HCT116 (cell line): ENCODE results near the gene NMS. TPM values are rescaled to one million over a fixed set of nuclear protein-coding genes. Genes with fewer than 3 reads are reported as not detected.

ENCODE experiments used
- ATAC-seq: fragments of 200-7000 bp; cut with Tn5 transposase; 2 replicates; pipeline ENCODE4 v1.9.1; 2020; ENCODE audit warnings: mild to moderate bottlenecking, moderate library complexity
- BruUV-seq: library from RNA; stranded (reverse); fragments of 400-500 nt; replicated peaks from 2 replicates; lab custom pipeline; 2021; lab: Mats Ljungman, UMichigan
- CTCF ChIA-PET: fragments of 300-600 bp; sonication (Branson Sonifier 250); formaldehyde crosslinking; loops from one replicate; lab custom pipeline; 2021; ENCODE audit warnings: antibody characterized with exemption; lab: Charles Lee
- POLR2A ChIA-PET: fragments of 300-600, 350-600 bp; sonication (Branson Sonifier 250); formaldehyde crosslinking; loops from one replicate; lab custom pipeline; 2021; ENCODE audit warnings: antibody characterized with exemption; lab: Charles Lee
- RAD21 ChIA-PET, 2 experiments: fragments of 300-600 bp; sonication (Branson Sonifier 250); formaldehyde crosslinking; loops; one replicate each; lab custom pipeline; 2023; ENCODE audit warnings: low total read pairs in 2 of 2; ENCODE audit not compliant: uncharacterized antibody in 2 of 2, unreplicated experiment in 2 of 2, low non-redundant PET in 1 of 2; lab: Charles Lee
- DNase-seq: peaks from one replicate; pipeline ENCODE4 v3.0.0-alpha.2; 2010; ENCODE audit warnings: low read depth, low spot score
- H2AFZ ChIP-seq: fragments of 200-600 bp; shearing (Covaris generic), sonication (generic); 2 replicates; pipeline ENCODE4 v1.6.1; 2017; ENCODE audit warnings: low read depth, mixed run types, mixed read lengths, antibody characterized with exemption, low read length; ENCODE audit not compliant: poor library complexity, severe bottlenecking
- H3K27ac ChIP-seq: 2 replicates; pipeline ENCODE4 v1.5.1; 2012; ENCODE audit warnings: low read depth, low read length
- H3K27me3 ChIP-seq: fragments of 200-600 bp; sonication (generic); 2 replicates; pipeline ENCODE4 v1.6.1; 2016; ENCODE audit warnings: mixed run types, low read length, mixed read lengths; ENCODE audit not compliant: insufficient read depth
- H3K36me3 ChIP-seq, 2 experiments: fragments of 200-500 bp in 1 of 2; fragments of 200-600 bp in 1 of 2; sonication (Bioruptor generic) in 1 of 2; sonication (generic) in 1 of 2; 2 replicates each; pipeline versions ENCODE4 v1.5.1 to v1.6.1; 2014 to 2016; ENCODE audit warnings: low read length in 2 of 2, inconsistent platforms in 1 of 2, mixed read lengths in 1 of 2, mixed run types in 1 of 2; ENCODE audit not compliant: insufficient read depth in 2 of 2, control insufficient read depth in 1 of 2
- H3K4me1 ChIP-seq, 2 experiments: fragments of 200-600 bp in 1 of 2; sonication (generic) in 1 of 2; 2 replicates each; pipeline versions ENCODE4 v1.5.1 to v1.6.1; 2012 to 2017; ENCODE audit warnings: low read length in 2 of 2, inconsistent platforms in 1 of 2, mild to moderate bottlenecking in 1 of 2, mixed read lengths in 1 of 2, mixed run types in 1 of 2, moderate library complexity in 1 of 2; ENCODE audit not compliant: insufficient read depth in 2 of 2, control insufficient read depth in 1 of 2
- H3K4me2 ChIP-seq: fragments of 200-600 bp; sonication (generic); 2 replicates; pipeline ENCODE4 v1.6.1; 2017; ENCODE audit warnings: mixed run types, low read length, mixed read lengths
- H3K4me3 ChIP-seq, 2 experiments: fragments of 200-600 bp in 1 of 2; sonication (generic) in 1 of 2; replicated peaks in 1 of 2; 2 replicates each; pipeline ENCODE4 v1.5.1; 2011 to 2016; ENCODE audit warnings: low read length in 2 of 2, control low read depth in 1 of 2, low read depth in 1 of 2, mild to moderate bottlenecking in 1 of 2, mixed read lengths in 1 of 2, mixed run types in 1 of 2
- H3K79me2 ChIP-seq: fragments of 200-600 bp; sonication (generic); 2 replicates; pipeline ENCODE4 v1.6.1; 2017; ENCODE audit warnings: mild to moderate bottlenecking, mixed run types, low read length, moderate library complexity, mixed read lengths; ENCODE audit not compliant: insufficient read depth
- H3K9ac ChIP-seq: fragments of 200-600 bp; sonication (generic); 2 replicates; pipeline ENCODE4 v1.6.1; 2016; ENCODE audit warnings: low read length, mixed read lengths
- H3K9me2 ChIP-seq: fragments of 200-600 bp; sonication (generic), shearing (Covaris generic); 2 replicates; pipeline ENCODE4 v1.6.1; 2017; ENCODE audit warnings: mixed run types, mild to moderate bottlenecking, moderate library complexity; ENCODE audit not compliant: insufficient read depth
- H3K9me3 ChIP-seq, 2 experiments: fragments of 200-500 bp in 1 of 2; fragments of 200-600 bp in 1 of 2; sonication (Bioruptor generic) in 1 of 2; sonication (generic) in 1 of 2; 2 replicates each; pipeline ENCODE4 v1.6.1; 2014 to 2017; ENCODE audit warnings: low read length in 2 of 2, mixed read lengths in 2 of 2, inconsistent platforms in 1 of 2, low read depth in 1 of 2, mild to moderate bottlenecking in 1 of 2, mixed run types in 1 of 2, moderate library complexity in 1 of 2; ENCODE audit not compliant: control insufficient read depth in 1 of 2, insufficient read depth in 1 of 2
- H4K20me1 ChIP-seq: fragments of 200-600 bp; sonication (generic), shearing (Covaris generic); 2 replicates; pipeline ENCODE4 v1.6.1; 2017; ENCODE audit warnings: mixed run types, mild to moderate bottlenecking, moderate library complexity; ENCODE audit not compliant: insufficient read depth
- ATF3 ChIP-seq: IDR thresholded peaks from 2 replicates; pipeline ENCODE4 v1.6.1; 2012
- POLR2AphosphoS5 ChIP-seq: IDR thresholded peaks from 2 replicates; pipeline ENCODE4 v1.6.1; 2011; ENCODE audit warnings: mild to moderate bottlenecking, low read depth, low read length, moderate library complexity
- RAD21 ChIP-seq: IDR thresholded peaks from 2 replicates; pipeline ENCODE4 v1.6.1; 2012; ENCODE audit warnings: low read depth, mild to moderate bottlenecking
- REST ChIP-seq: IDR thresholded peaks from 2 replicates; pipeline ENCODE4 v1.6.1; 2012; ENCODE audit warnings: low read depth
- SRF ChIP-seq: IDR thresholded peaks from 2 replicates; pipeline ENCODE4 v1.6.1; 2012; ENCODE audit warnings: low read depth
- TCF7L2 ChIP-seq: IDR thresholded peaks from 2 replicates; pipeline ENCODE4 v1.7.0; 2011; ENCODE audit warnings: borderline replicate concordance, inconsistent platforms; ENCODE audit not compliant: insufficient read depth, insufficient read length; ENCODE audit errors: extremely low read depth
- YY1 ChIP-seq: IDR thresholded peaks from 2 replicates; pipeline ENCODE4 v1.6.1; 2011; ENCODE audit warnings: low read length, low read depth, moderate library complexity, mild to moderate bottlenecking; ENCODE audit not compliant: insufficient replicate concordance; ENCODE audit errors: extremely low read depth
- ZFX ChIP-seq: fragments of 450-650 bp; IDR thresholded peaks from 2 replicates; pipeline ENCODE4 v1.6.1; 2017
- intact Hi-C: fragments of 100-400 bp; cut with micrococcal nuclease; formaldehyde crosslinking; loops from 2 replicates; pipeline ENCODE4 v1.10.0; 2022
- total RNA-seq: library from RNA; stranded (reverse); gene quantifications from one replicate; pipeline ENCODE4 v1.2.1, GENCODE V29; 2021; ENCODE audit not compliant: unreplicated experiment

Gene NMS
- total RNA-seq, 1 experiment from 2014 or later, result not detected

- TF ChIP-seq REST (no peak), TCF7L2 (no peak), ATF3 (no peak), ZFX (no peak), POLR2AphosphoS5 (no peak)
These were observed 24.4 kb downstream of the NMS start (continued) for GRCh38 chr2:100494712-100495111.

GRCh38 chr2:100502782-100503181, 32.5 kb downstream of the NMS start:
- Histone ChIP-seq H3K36me3 (no peaks in the 10 kb centered on the region), H3K79me2 (no peaks in the 10 kb centered on the region), H3K27ac (no peak overlapping the region)
- intact Hi-C loops, result no loop called here
- POLR2A ChIA-PET, result no interaction called here
- no peak for DNase-seq
- TF ChIP-seq SRF, result no peak
- TF ChIP-seq YY1, result no peak
- TF ChIP-seq RAD21, result no peak
- TF ChIP-seq, all 23 proteins: peak for 0
- H4K20me1 ChIP-seq, result no peaks in the 10 kb centered on the region
- no peak overlapping the region for H2AFZ ChIP-seq
- H3K4me1 ChIP-seq, result no peaks in the 10 kb centered on the region
- no peak for ATAC-seq
- no TSS peak for BruUV-seq
- RAD21 ChIA-PET, result no interaction called here
- H3K9me2 ChIP-seq, result no peaks in the 10 kb centered on the region
- H3K4me3 ChIP-seq, result no peak overlapping the region
- no peaks in the 10 kb centered on the region; a peak in 1 of 4 replicates for H3K9me3 ChIP-seq
- no peak overlapping the region for H3K9ac ChIP-seq
- no peak overlapping the region for H3K4me2 ChIP-seq
- H3K27me3 ChIP-seq, result no peaks in the 10 kb centered on the region
- CTCF ChIA-PET, result no interaction called here
